ENCODE measurements around the gene CYTH4.

DNA sequence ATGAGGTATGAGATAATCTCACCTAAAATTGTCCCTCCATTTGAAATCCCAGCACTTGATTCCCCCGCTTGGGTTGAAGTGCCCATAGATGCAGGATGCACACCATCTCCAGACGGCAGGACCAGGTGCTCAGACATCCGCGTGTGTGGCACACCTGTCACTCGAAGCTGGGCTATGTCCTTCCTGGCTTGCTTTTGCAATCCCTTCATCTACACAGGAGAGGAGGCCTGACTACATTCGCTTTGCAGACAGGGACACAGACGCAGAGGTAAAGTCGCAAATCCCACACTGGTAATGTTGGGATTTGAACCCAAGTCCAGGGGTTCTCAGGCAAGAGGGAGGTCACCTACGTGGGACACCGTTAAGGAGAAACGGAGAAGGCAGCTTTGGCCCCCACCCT, 7.2 kb upstream of the CYTH4 start:
- TF ChIP-seq POLR2A (IDR thresholded peaks at IDR 0.05; ENCODE audit: low read length) (no peak), GATA1 (IDR thresholded peaks at IDR 0.05; ENCODE audit: low read depth, low read length) (no peak)

Measured in erythroblast (primary cell).